ENCODE data around the gene MYO15A. TPM values are rescaled to one million over a fixed set of nuclear protein-coding genes. Genes with fewer than 3 reads are reported as not detected.

The MYO15A gene
- total RNA-seq, 4 donors from 2014 or later = 0.44 to 3.2 (median 1.2) TPM

GRCh38 chr17:18194394-18194793 lies 85.8 kb downstream of the MYO15A start:
- no peak for TF ChIP-seq CTCF (IDR thresholded peaks at IDR 0.05; ENCODE audit: low read depth)

- no peak for TF ChIP-seq CTCF (IDR thresholded peaks at IDR 0.05; ENCODE audit: low read depth)
Measured at GRCh38 chr17:18194804-18195203, 86.2 kb downstream of the MYO15A start.

GRCh38 chr17:18195246-18195645 lies 86.7 kb downstream of the MYO15A start:
- TF ChIP-seq CTCF (IDR thresholded peaks at IDR 0.05; ENCODE audit: low read depth) = no peak

- TF ChIP-seq CTCF (IDR thresholded peaks at IDR 0.05; ENCODE audit: low read depth) = no peak
Measured at GRCh38 chr17:18197535-18198194, 89.1 kb downstream of the MYO15A start.

- TF ChIP-seq CTCF (IDR thresholded peaks at IDR 0.05; ENCODE audit: low read depth) = no peak
Measured at GRCh38 chr17:18198530-18198929, 90.0 kb downstream of the MYO15A start.

- TF ChIP-seq CTCF (IDR thresholded peaks at IDR 0.05; ENCODE audit: low read depth) = no peak
Measured at GRCh38 chr17:18201108-18201507, 92.6 kb downstream of the MYO15A start.

- no peak for TF ChIP-seq CTCF (IDR thresholded peaks at IDR 0.05; ENCODE audit: low read depth)
Measured at GRCh38 chr17:18203308-18203707, 94.8 kb downstream of the MYO15A start.
